Stomach (tissue), 9 donors: Measurements from ENCODE around the gene RHOXF2. TPM values are rescaled to one million over a fixed set of nuclear protein-coding genes. Genes with fewer than 3 reads are reported as not detected.
"Not testable (repeated sequence)": the region's sequence is repeated elsewhere in the genome, so short reads cannot be mapped to it uniquely, and the experiment has no call there.

ENCODE experiments used
- DNase-seq, 2 donors: peaks; one replicate each; pipeline versions ENCODE4 v3.0.0 to v3.0.0-alpha.2; 2013 to 2019
- H3K27ac ChIP-seq, 5 donors: fragments of 200-600 bp in 4 of 5; sonication (generic) in 4 of 5; one replicate each; pipeline ENCODE4 v1.5.1; 2013 to 2019; ENCODE audit warnings: mild to moderate bottlenecking in 1 of 5, moderate library complexity in 1 of 5
- H3K27me3 ChIP-seq, 3 donors: fragments of 200-600 bp; sonication (generic); one replicate each; pipeline ENCODE4 v1.5.1; 2017 to 2019; ENCODE audit warnings: mixed run types in 1 of 3
- H3K36me3 ChIP-seq, 4 donors: fragments of 200-600 bp; sonication (generic); 1 replicate in 3 of 4; 2 replicates in 1 of 4; pipeline ENCODE4 v1.5.1; 2016 to 2019
- H3K4me1 ChIP-seq, 4 donors: fragments of 200-600 bp; sonication (generic); one replicate each; pipeline ENCODE4 v1.5.1; 2016 to 2019
- H3K4me3 ChIP-seq, 4 donors: fragments of 200-600 bp; sonication (generic) in 3 of 4; one replicate each; pipeline ENCODE4 v1.5.1; 2016 to 2019; ENCODE audit warnings: mild to moderate bottlenecking in 1 of 4
- H3K9me3 ChIP-seq, 4 donors: fragments of 200-600 bp; sonication (generic); one replicate each; pipeline ENCODE4 v1.5.1; 2016 to 2019
- CTCF ChIP-seq, 7 experiments: fragments of 450-650 bp in 4 of 7; fragments of 200-600 bp in 3 of 7; sonication (generic) in 3 of 7; IDR thresholded peaks; one replicate each; pipeline ENCODE4 v1.5.1; 2016 to 2019; ENCODE audit warnings: antibody characterized with exemption in 7 of 7, control low read depth in 2 of 7, mild to moderate bottlenecking in 1 of 7
- EP300 ChIP-seq: sonication (generic); formaldehyde crosslinking; IDR thresholded peaks from one replicate; pipeline ENCODE4 v1.6.1; 2017; ENCODE audit warnings: antibody characterized with exemption
- POLR2A ChIP-seq, 4 donors: fragments of 450-650 bp; IDR thresholded peaks; one replicate each; pipeline ENCODE4 v1.6.1; 2016; ENCODE audit warnings: antibody characterized with exemption in 4 of 4, control low read depth in 2 of 4, mild to moderate bottlenecking in 1 of 4, moderate library complexity in 1 of 4
- POLR2AphosphoS5 ChIP-seq, 3 donors: sonication (generic); formaldehyde crosslinking; IDR thresholded peaks; one replicate each; pipeline ENCODE4 v1.6.1; 2016; ENCODE audit warnings: antibody characterized with exemption in 3 of 3
- WGBS, 5 donors: extraction: QIAGEN DNeasy Blood & Tissue Kit in 3 of 5; methylation state at CpG; one replicate each; pipeline versions ENCODE4 v1.1.5 to v1.1.7; 2013 to 2018; 5-methylcytosine and 5-hydroxymethylcytosine counted together
- intact Hi-C: fragments of 100-400 bp; cut with DNase I; formaldehyde crosslinking; loops from one replicate; pipeline ENCODE4 v1.15.1; 2023; ENCODE audit warnings: low total_unique reads
- polyA plus RNA-seq, 3 donors: library from polyadenylated mRNA; stranded (reverse); fragments of 200-250 nt; gene quantifications; one replicate each; pipeline ENCODE4 v1.2.3, GENCODE V29; 2013
- total RNA-seq, 5 donors: library from RNA; depleted of rRNA; stranded (reverse); fragments of >200 nt; gene quantifications; one replicate each; pipeline versions ENCODE4 v1.1.0 to v1.2.3, GENCODE V29; 2014 to 2016
- donor health status: healthy with polysubstance abuse.
- donor health status: Bipolar disorder and iron deficiency.
- donor health status: healthy.

RHOXF2 gene
- total and polyA plus RNA-seq, 8 donors = not detected

- no peaks in the 10 kb centered on the region for H3K27me3 ChIP-seq
- no peak overlapping the region for H3K27ac ChIP-seq
- DNase-seq = no peak
- WGBS, 5 donors = 86 to 96% (median 90%) methylated on average over 5 to 8 of the region's 8 CpGs
- TF ChIP-seq EP300 = no peak
- no peak for TF ChIP-seq POLR2AphosphoS5 (IDR thresholded peaks at IDR 0.05)
- no peak for TF ChIP-seq POLR2A (IDR thresholded peaks at IDR 0.05)
- no peak for TF ChIP-seq CTCF (IDR thresholded peaks at IDR 0.05)
- H3K36me3 ChIP-seq = no peaks in the 10 kb centered on the region
- intact Hi-C loops = no loop called here
- no peak overlapping the region for H3K4me3 ChIP-seq
- peaks cover 0 to 18% (median 5%) of the 10 kb centered on the region in 4 donors for H3K9me3 ChIP-seq
- H3K4me1 ChIP-seq = peaks cover 0 to 6% (median 0%) of the 10 kb centered on the region in 4 donors
These were observed 10.9 kb upstream of the RHOXF2 start for GRCh38 chrX:120147537-120147936.

GRCh38 chrX:120150109-120150744 lies 8.2 kb upstream of the RHOXF2 start:
- H3K9me3 ChIP-seq = peaks cover 0 to 18% (median 5%) of the 10 kb centered on the region in 4 donors
- H3K4me1 ChIP-seq, H3K27me3 ChIP-seq, intact Hi-C loops, DNase-seq, H3K4me3 ChIP-seq, H3K27ac ChIP-seq, H3K36me3 ChIP-seq: not testable (repeated sequence)
- WGBS, 5 donors = no CpG with 5 or more reads among the region's 12 CpGs

- H3K9me3 ChIP-seq, H3K36me3 ChIP-seq, H3K4me1 ChIP-seq, H3K27ac ChIP-seq, H3K4me3 ChIP-seq, intact Hi-C loops, DNase-seq, H3K27me3 ChIP-seq: not testable (repeated sequence)
- 87 to 100% (median 94%) methylated on average over 12 to 23 of the region's 33 CpGs; no CpG with 5 or more reads in 1 of the 5 donors for WGBS, 5 donors
These were observed 673 bp downstream of the RHOXF2 start for GRCh38 chrX:120159086-120159485.

GRCh38 chrX:120193254-120193653 lies 34.8 kb downstream of the RHOXF2 start:
- DNase-seq, H3K36me3 ChIP-seq, H3K4me1 ChIP-seq, H3K27ac ChIP-seq, H3K27me3 ChIP-seq, intact Hi-C loops, H3K9me3 ChIP-seq, H3K4me3 ChIP-seq: not testable (repeated sequence)
- WGBS, 5 donors = no CpG with 5 or more reads among the region's 6 CpGs

- H3K36me3 ChIP-seq, DNase-seq, H3K27me3 ChIP-seq, H3K27ac ChIP-seq, H3K9me3 ChIP-seq, intact Hi-C loops, H3K4me3 ChIP-seq, H3K4me1 ChIP-seq: not testable (repeated sequence)
- WGBS, 5 donors = no CpG with 5 or more reads among the region's 2 CpGs
These were observed 35.3 kb downstream of the RHOXF2 start for GRCh38 chrX:120193720-120194119.

GRCh38 chrX:120195786-120196185 lies 37.4 kb downstream of the RHOXF2 start:
- DNase-seq, H3K4me1 ChIP-seq, intact Hi-C loops, H3K4me3 ChIP-seq, H3K27me3 ChIP-seq, H3K36me3 ChIP-seq, H3K9me3 ChIP-seq, H3K27ac ChIP-seq: not testable (repeated sequence)
- WGBS, 5 donors = no CpG with 5 or more reads among the region's 6 CpGs

GRCh38 chrX:120196626-120197283 lies 38.3 kb downstream of the RHOXF2 start:
- no CpG with 5 or more reads among the region's 8 CpGs for WGBS, 5 donors

More at GRCh38 chrX:120196626-120197283, 38.3 kb downstream of the RHOXF2 start:
- H3K4me1 ChIP-seq, H3K4me3 ChIP-seq, H3K27ac ChIP-seq, H3K9me3 ChIP-seq, H3K27me3 ChIP-seq, DNase-seq, intact Hi-C loops, H3K36me3 ChIP-seq: not testable (repeated sequence)
